ENCODE data around the gene SORCS2.

The SORCS2 gene

GRCh38 chr4:7744142-7744804 is 551.9 kb downstream of the SORCS2 start:
- in situ Hi-C loops (cut with MboI; ENCODE audit: low sequenced_read_pairs), result no loop called here

- in situ Hi-C loops (cut with MboI; ENCODE audit: low sequenced_read_pairs), result no loop called here
Measured at GRCh38 chr4:7745301-7745885, 553.1 kb downstream of the SORCS2 start.

- in situ Hi-C loops (cut with MboI; ENCODE audit: low sequenced_read_pairs), result no loop called here
Measured at GRCh38 chr4:7746351-7747061, 554.2 kb downstream of the SORCS2 start.

- in situ Hi-C loops (cut with MboI; ENCODE audit: low sequenced_read_pairs), result no loop called here
Measured at GRCh38 chr4:7747062-7747385, 554.7 kb downstream of the SORCS2 start.

- in situ Hi-C loops (cut with MboI; ENCODE audit: low sequenced_read_pairs), result no loop called here
Measured at GRCh38 chr4:7747566-7747965, 555.2 kb downstream of the SORCS2 start.

- in situ Hi-C loops (cut with MboI; ENCODE audit: low sequenced_read_pairs), result no loop called here
Measured at GRCh38 chr4:7750523-7750922, 558.2 kb downstream of the SORCS2 start.

GRCh38 chr4:7750972-7751371 is 558.6 kb downstream of the SORCS2 start:
- in situ Hi-C loops (cut with MboI; ENCODE audit: low sequenced_read_pairs), result no loop called here

GRCh38 chr4:7752649-7753048 is 560.3 kb downstream of the SORCS2 start:
- in situ Hi-C loops (cut with MboI; ENCODE audit: low sequenced_read_pairs), result no loop called here

GRCh38 chr4:7753271-7753670 is 560.9 kb downstream of the SORCS2 start:
- in situ Hi-C loops (cut with MboI; ENCODE audit: low sequenced_read_pairs), result no loop called here

GRCh38 chr4:7753931-7754465 is 561.7 kb downstream of the SORCS2 start:
- in situ Hi-C loops (cut with MboI; ENCODE audit: low sequenced_read_pairs), result no loop called here

- in situ Hi-C loops (cut with MboI; ENCODE audit: low sequenced_read_pairs), result no loop called here
Measured at GRCh38 chr4:7754565-7755262, 562.4 kb downstream of the SORCS2 start.

GRCh38 chr4:7755561-7755960 is 563.2 kb downstream of the SORCS2 start:
- in situ Hi-C loops (cut with MboI; ENCODE audit: low sequenced_read_pairs), result no loop called here

- in situ Hi-C loops (cut with MboI; ENCODE audit: low sequenced_read_pairs), result no loop called here
Measured at GRCh38 chr4:7756071-7756470, 563.7 kb downstream of the SORCS2 start.

- in situ Hi-C loops (cut with MboI; ENCODE audit: low sequenced_read_pairs), result no loop called here
Measured at GRCh38 chr4:7756561-7757355, 564.4 kb downstream of the SORCS2 start.

GRCh38 chr4:7757501-7758471 is 565.4 kb downstream of the SORCS2 start:
- in situ Hi-C loops (cut with MboI; ENCODE audit: low sequenced_read_pairs), result no loop called here

- in situ Hi-C loops (cut with MboI; ENCODE audit: low sequenced_read_pairs), result no loop called here
Measured at GRCh38 chr4:7758476-7758875, 566.1 kb downstream of the SORCS2 start.

- in situ Hi-C loops (cut with MboI; ENCODE audit: low sequenced_read_pairs), result no loop called here
Measured at GRCh38 chr4:7759216-7759615, 566.9 kb downstream of the SORCS2 start.

- in situ Hi-C loops (cut with MboI; ENCODE audit: low sequenced_read_pairs), result no loop called here
Measured at GRCh38 chr4:7759635-7760034, 567.3 kb downstream of the SORCS2 start.

GRCh38 chr4:7760228-7760627 is 567.9 kb downstream of the SORCS2 start:
- in situ Hi-C loops (cut with MboI; ENCODE audit: low sequenced_read_pairs), result no loop called here

GRCh38 chr4:7760706-7761105 is 568.4 kb downstream of the SORCS2 start:
- in situ Hi-C loops (cut with MboI; ENCODE audit: low sequenced_read_pairs), result no loop called here
